ENCODE data around the gene RNU4-1. TPM values are rescaled to one million over a fixed set of nuclear protein-coding genes. Genes with fewer than 3 reads are reported as not detected.
A peak's percentile ranks its signal among the peaks of the same experiment; 100 is the strongest.

RNU4-1 gene
- total and polyA plus RNA-seq, 8 donors, result 597 to 2,620 (median 1,226) TPM; not detected in 2

DNA sequence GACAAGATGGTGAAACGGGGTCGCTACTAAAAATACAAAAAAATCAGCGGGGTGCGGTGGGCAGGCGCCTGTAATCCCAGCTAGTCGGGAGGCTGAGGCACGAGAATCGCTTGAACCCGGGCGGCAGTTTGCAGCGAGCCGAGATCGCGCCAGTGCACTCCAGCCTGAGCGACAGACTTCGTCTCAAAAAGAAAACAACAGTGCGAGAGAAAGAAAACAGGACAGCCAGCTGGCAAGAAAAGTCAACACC is 701 bp downstream of the RNU4-1 start:
- DNase-seq, result peak in 1 of 6 donors; percentile 43
- intact Hi-C loops (cut with DNase I), result no loop called here
- Histone ChIP-seq H3K9me3 (no peaks in the 10 kb centered on the region), H3K36me3 (no peaks in the 10 kb centered on the region), H3K4me3 (peak overlapping the region; percentile 33 to 59 (median 43)), H3K27me3 (no peaks in the 10 kb centered on the region), H3K27ac (peak overlapping the region; percentile 98 to 99 (median 98)), H3K4me1 (peaks cover 0 to 5% (median 0%) of the 10 kb centered on the region in 3 donors)
- ATAC-seq, result peak; percentile 2 to 9 (median 8)
- TF ChIP-seq, protein P1, sequence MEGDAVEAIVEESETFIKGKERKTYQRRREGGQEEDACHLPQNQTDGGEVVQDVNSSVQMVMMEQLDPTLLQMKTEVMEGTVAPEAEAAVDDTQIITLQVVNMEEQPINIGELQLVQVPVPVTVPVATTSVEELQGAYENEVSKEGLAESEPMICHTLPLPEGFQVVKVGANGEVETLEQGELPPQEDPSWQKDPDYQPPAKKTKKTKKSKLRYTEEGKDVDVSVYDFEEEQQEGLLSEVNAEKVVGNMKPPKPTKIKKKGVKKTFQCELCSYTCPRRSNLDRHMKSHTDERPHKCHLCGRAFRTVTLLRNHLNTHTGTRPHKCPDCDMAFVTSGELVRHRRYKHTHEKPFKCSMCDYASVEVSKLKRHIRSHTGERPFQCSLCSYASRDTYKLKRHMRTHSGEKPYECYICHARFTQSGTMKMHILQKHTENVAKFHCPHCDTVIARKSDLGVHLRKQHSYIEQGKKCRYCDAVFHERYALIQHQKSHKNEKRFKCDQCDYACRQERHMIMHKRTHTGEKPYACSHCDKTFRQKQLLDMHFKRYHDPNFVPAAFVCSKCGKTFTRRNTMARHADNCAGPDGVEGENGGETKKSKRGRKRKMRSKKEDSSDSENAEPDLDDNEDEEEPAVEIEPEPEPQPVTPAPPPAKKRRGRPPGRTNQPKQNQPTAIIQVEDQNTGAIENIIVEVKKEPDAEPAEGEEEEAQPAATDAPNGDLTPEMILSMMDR (IDR thresholded peaks at IDR 0.05), result no peak
- WGBS, 2 donors, result 0% methylated on average over 17 of the region's 17 CpGs
- FAIRE-seq, result no peak

DNA sequence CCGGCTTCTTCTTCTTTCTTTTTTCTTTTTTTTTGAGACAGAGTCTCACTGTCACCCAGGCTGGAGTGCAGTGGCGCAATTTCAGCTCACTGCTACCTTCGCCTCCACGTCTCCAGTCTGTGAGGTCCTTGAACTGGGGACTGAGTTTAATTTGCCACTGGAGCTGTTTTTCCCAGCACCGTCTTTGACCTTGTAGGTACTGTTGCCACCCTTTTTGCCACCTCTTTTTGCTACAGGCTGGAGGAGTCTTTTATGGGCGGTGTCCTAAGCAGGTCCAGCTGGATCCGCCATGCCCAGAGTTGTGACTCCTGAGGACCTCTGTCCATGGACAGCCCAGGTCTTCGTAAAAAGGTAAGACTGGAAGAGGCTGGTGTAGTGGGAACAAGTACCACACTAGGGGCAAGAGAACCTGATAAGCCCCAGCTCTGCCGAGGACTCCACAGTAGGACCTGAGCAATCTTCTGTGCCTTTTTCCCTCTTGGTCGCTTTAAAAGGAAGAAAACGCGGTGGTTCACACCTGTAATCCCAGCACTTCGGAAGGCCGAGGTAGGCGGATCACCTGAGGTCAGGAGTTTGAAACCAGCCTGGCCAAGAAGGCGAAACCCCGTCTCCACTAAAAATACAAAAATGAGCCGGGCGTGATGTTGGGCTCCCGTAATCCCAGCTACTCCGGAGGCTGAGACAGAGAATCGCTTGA is 2.3 kb downstream of the RNU4-1 start:
- no peaks in the 10 kb centered on the region for H3K36me3 ChIP-seq
- H3K27ac ChIP-seq, result peak overlapping the region; percentile 98 to 99 (median 98)
- intact Hi-C loops (cut with DNase I), result no loop called here
- peak overlapping the region in 2 of 4 donors; percentile 25 to 53 for H3K4me3 ChIP-seq
- H3K27me3 ChIP-seq, result no peaks in the 10 kb centered on the region
- no peak for FAIRE-seq
- no peaks in the 10 kb centered on the region for H3K9me3 ChIP-seq
- DNase-seq, result peak in 4 of 6 donors; percentile 53 to 64 (median 59)
- TF ChIP-seq, protein P1 (IDR thresholded peaks at IDR 0.05), result no peak
- WGBS, 2 donors, result 13 to 14% methylated on average over 22 of the region's 22 CpGs
- peak; percentile 11 to 40 (median 34) for ATAC-seq
- peaks cover 0 to 5% (median 0%) of the 10 kb centered on the region in 3 donors for H3K4me1 ChIP-seq

- no peak overlapping the region for H3K4me3 ChIP-seq
- no peaks in the 10 kb centered on the region for H3K9me3 ChIP-seq
- ATAC-seq (no peak), FAIRE-seq (no peak), DNase-seq (no peak)
- H3K4me1 ChIP-seq, result no peaks in the 10 kb centered on the region
- H3K27me3 ChIP-seq, result no peaks in the 10 kb centered on the region
- no peak overlapping the region for H3K27ac ChIP-seq
- H3K36me3 ChIP-seq, result no peaks in the 10 kb centered on the region
- intact Hi-C loops (cut with DNase I), result no loop called here
- TF ChIP-seq, protein P1 (IDR thresholded peaks at IDR 0.05), result no peak
- WGBS, 2 donors, result 83 to 84% methylated on average over 12 of the region's 12 CpGs
Measured at GRCh38 chr12:120287491-120287890, 5.5 kb downstream of the RNU4-1 start.

GRCh38 chr12:120286768-120287490 is 6.1 kb downstream of the RNU4-1 start:
- Histone ChIP-seq H3K9me3 (no peaks in the 10 kb centered on the region), H3K27me3 (no peaks in the 10 kb centered on the region), H3K4me1 (no peaks in the 10 kb centered on the region), H3K4me3 (no peak overlapping the region), H3K27ac (no peak overlapping the region), H3K36me3 (no peaks in the 10 kb centered on the region)
- TF ChIP-seq, protein P1 (IDR thresholded peaks at IDR 0.05), result no peak
- intact Hi-C loops (cut with DNase I), result no loop called here
- DNase-seq (no peak), ATAC-seq (no peak), FAIRE-seq (no peak)
- 69 to 75% methylated on average over 7 of the region's 7 CpGs for WGBS, 2 donors

DNA sequence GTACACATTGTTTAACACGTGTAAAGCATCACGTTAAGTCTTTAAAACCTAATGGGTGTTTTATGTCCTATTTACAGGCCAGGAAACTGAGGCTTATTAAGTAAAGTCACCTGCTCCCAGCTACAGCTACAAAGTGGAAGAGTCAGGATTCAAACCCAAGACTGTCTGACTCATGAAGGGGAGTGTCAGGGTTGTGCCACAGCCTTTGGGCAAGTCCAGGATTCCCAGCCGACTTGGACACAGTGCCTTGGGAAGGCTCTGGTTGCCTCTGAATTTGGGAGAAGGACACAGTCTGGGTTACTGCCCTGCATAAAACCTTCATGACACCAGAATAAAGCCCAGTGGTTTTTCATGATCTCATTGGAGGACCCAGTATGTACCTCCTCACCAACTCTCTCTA is 8.7 kb downstream of the RNU4-1 start:
- TF ChIP-seq, protein P1 (IDR thresholded peaks at IDR 0.05), result no peak
- WGBS, 2 donors, result 80 to 90% methylated on average over 3 of the region's 3 CpGs
- H3K9me3 ChIP-seq, result no peaks in the 10 kb centered on the region
- H3K27me3 ChIP-seq, result no peaks in the 10 kb centered on the region
- no peaks in the 10 kb centered on the region for H3K4me1 ChIP-seq
- H3K4me3 ChIP-seq, result no peak overlapping the region
- no peaks in the 10 kb centered on the region for H3K36me3 ChIP-seq
- DNase-seq, result no peak
- intact Hi-C loops (cut with DNase I), result no loop called here
- ATAC-seq, result no peak
- no peak for FAIRE-seq
- no peak overlapping the region for H3K27ac ChIP-seq
